HG03469 (cell line): ENCODE data around the gene ADAD1.
"Not testable (repeated sequence)": the region's sequence is repeated elsewhere in the genome, so short reads cannot be mapped to it uniquely, and the experiment has no call there.

Experiments
- ATAC-seq: cut with Tn5 transposase; IDR thresholded peaks from one replicate; pipeline ENCODE4 v1.9.1; 2021; ENCODE audit warnings: mild to moderate bottlenecking, moderate library complexity, moderate number of reproducible peaks; ENCODE audit not compliant: unreplicated experiment

ADAD1 gene

DNA sequence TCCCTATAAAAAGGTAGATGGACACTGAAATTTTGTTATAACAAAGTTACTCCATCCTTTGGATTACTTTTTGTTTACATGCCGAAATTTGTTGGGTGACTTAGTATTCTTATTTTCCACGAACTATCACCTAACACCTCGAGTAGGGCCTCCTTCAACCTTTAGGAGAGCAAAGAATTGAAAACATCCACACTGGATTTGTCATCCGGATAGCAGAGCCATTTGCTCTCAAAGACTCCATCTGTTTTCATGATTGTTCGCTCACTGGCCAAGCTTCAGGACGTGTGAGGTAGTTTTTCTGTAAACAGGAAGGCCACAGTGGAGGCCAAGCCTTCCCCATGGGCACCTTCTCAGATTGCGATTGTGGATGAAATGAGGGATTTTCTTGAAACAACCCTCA lies at the start of gene ADAD1:
Gene ADAD1 (plus strand): TSS at position 301 of the 400 bp plus-strand sequence. CDS start 1,059 bp downstream, outside the sequence.
- no peak for ATAC-seq

DNA sequence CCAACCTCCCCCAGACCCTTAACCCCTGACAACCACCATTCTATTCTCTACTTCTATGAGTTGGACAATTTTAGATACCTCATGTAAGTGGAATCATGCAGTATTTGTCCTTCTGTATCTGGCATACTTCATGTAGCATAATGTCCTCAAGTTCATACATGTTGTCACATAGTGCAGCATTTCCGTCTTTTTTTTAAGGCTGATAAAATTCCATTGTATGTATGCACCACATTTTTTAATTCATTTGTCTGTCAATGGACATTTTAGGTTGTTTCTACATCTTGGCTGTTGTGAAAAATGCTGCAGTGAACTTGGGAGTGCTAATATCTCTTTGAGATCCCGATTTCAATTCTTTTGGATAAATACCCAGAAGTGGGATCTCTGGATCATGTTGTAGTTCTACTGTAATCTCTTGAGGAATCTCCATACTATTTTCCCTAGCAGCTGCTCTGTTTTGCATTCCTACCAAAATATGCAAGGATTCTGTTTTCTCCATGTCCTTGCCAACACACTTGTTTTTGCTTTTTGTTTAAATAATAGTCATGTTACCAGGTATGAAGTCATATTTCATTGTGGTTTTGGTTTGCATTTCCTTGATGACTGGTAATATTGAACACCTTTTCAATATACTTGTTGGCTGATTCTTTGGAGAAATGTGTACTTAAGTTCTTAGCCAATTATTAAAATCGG lies 48.8 kb upstream of the ADAD1 start:
- no peak for ATAC-seq

DNA sequence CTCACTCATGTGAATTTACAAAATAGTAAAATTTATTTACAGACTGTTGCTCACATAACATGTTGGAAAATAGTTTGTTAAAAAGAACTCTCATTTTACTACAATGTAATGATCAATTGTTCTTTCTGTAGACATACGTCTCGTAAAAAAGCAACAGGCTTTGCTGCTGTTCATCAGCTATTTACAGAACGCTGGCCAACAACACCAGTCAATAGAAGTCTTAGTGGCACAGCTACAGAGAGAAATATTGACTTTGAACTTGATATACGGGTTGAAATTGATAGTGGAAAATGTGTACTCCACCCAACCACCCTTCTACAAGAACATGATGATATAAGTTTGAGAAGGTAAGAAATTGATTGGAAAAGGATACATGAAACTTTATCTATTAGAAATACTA lies 47.6 kb upstream of the ADAD1 start:
- ATAC-seq: no peak

DNA sequence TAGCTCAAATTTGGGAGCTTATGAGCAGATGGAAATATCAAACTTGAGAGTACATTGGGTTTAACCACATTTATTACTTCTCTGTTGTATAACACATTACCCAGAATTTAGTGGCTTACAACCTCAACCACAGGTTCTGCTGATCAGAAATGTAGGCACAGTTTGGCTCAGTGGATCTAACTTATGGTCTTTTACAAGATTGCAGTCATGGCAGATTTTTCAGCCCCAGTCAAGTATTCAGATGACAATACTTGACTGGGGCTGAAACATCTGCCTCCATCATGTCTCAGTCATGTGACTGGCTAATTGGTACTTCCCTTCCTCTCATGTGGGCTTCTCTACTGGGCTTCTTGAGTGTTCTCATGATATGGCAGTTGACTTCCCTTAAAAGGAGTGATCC lies 44.0 kb upstream of the ADAD1 start:
- ATAC-seq: no peak

DNA sequence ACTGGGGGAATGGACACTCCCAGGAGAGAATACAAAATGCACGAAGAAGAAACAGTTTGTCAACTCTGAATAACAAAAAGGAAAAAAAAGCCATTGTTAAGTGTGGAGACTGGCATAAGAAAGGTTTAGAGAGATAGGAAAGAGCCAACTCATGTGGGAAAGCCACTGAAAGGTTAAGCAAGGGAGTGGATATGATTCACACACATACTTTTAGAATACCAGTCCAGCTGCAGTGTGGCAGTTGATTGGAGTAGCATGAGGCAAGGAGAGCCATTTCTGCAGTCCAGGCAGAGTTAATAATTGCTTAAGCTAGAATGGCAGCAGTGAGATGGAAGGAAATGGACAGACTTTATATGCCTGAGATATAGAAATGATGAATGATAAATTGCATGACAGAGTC lies 36.9 kb upstream of the ADAD1 start:
- no peak for ATAC-seq

DNA sequence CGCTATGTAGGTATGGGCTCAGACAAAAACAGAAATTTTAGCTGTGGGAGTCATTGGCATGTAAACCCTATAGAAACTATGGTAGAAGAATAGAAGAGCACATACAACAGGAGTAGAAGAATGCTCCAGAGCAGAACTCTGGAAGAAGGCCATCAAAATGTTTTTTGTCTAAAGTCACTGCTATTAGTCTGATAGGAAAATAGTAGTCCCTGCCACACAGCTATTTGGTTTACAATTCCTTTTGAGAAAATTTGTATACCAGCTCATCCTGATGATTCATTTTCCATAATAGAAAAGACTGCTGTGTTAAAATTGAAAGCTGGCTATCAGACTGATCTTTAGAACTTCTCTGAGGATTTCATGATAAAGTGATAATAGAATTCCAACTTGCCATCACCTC lies 32.8 kb upstream of the ADAD1 start:
- ATAC-seq: no peak

DNA sequence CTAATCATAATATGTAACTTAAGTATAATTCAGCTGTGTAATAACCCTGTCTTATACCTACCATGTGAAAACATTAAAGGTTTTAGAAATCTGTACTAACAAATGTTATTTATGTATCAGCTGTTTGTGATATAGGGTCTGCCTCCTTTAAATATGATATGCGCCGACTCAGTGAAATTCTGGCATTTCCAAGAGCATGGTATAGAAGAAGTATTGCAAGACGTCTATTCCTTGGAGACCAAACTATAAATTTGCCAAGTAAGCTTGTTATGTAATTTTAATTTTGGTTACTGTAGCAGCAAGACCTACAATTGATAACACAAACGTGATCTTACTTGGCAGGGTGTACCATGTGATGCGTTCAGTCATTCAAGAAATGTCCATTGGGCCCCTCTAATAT lies 32.3 kb upstream of the ADAD1 start:
- no peak for ATAC-seq

DNA sequence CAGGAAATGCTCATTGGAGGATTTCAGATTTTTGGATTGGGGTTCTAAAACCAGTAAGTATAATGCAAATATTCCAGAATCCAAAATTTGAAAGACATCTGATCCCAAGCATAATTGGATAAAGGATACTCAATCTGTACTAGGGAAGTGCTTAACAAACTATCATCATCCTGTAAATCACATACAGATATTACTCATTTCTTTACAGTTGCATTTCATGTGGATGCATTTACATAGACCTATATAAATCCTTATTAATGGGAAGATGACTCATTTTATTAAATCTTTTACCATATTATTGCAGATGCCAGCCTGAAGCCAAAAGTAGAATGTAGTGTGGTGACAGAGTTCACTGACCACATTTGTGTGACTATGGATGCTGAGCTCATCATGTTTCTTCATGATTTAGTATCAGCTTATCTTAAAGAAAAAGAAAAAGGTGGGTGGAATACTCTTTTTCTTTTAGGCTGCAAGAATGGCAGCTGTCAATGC lies 22.4 kb upstream of the ADAD1 start:
- ATAC-seq: no peak

DNA sequence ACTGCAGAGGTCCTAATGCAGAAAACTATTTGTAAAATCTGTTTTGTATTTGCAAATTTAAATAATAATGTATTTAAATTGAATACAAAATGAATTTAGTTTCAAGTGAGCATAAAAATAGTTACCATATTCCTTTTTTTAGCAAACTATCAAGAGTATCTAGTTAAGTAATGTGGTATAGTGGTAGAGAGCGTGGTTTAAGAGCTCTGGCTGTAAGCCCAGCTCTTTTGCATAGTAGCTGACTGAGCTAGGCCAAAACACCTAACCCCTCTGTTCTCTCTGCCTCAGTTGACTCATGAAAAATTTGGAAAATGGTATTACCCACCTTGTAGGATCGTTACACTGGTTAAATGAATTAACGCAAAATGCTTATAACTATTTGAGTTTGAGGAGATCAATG lies 18.1 kb upstream of the ADAD1 start:
- ATAC-seq: peak; percentile 41

DNA sequence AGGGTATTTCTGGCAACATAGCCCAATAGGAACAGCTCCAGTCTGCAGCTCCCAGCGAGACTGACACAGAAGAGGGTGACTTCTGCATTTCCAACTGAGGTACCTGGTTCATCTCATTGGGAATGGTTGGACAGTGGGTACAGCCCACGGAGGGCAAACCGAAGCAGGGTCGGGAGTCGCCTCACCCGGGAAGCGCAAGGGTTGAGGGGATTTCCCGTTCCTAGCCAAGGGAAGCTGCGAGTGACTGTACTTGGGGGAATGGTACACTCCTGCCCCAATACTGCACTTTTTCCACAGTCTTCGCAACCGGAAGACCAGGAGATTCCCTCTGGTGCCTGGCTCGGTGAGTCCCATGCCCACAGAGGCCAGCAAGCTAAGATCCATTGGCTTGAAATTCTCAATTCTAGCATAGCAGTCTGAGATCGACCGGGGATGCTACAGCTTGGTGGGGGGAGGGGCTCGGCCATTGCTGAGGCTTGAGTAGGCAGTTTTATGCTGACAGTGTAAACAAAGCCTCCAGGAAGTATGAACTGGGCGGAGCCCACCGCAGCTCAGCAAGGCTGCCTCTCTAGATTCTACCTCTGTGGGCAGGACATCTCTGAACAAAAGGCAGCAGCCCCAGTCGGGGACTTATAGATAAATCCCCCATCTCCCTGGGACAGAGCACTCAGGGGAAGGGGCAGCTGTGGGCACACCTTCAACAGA lies 14.0 kb upstream of the ADAD1 start:
- ATAC-seq: no peak

DNA sequence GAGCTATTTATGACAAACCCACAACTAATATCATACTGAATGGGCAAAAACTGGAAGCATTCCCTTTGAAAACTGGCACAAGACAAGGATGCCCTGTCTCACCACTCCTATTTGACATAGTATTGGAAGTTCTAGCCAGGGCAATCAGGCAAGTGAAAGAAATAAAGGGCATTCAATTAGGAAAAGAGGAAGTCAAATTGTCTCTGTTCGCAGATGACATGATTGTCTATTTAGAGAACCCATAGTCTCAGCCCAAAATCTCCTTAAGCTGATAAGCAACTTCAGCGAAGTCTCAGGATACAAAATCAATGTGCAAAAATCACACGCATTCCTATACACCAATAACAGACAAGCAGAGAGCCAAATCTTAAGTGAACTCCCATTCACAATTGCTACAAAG lies 10.0 kb upstream of the ADAD1 start:
- ATAC-seq: not testable (repeated sequence)

DNA sequence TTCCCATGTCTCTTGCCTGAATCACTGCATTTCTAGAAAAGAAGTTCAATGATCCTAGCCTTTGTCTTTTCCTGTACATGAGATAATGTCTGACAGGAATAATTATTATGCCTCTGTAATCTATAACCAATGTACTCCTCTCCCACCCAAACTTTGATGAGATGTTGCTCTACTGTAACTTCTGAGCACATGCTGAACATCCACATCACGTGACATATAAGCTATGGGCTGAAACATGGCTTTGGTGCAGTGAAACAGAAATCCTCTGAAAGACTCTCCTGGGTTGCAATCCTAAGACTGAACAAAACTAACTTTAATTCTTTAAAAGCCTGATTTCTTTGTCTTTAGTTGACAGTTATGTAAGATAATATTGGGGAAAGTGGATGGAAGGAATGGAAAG lies 1.5 kb upstream of the ADAD1 start:
- ATAC-seq: no peak

DNA sequence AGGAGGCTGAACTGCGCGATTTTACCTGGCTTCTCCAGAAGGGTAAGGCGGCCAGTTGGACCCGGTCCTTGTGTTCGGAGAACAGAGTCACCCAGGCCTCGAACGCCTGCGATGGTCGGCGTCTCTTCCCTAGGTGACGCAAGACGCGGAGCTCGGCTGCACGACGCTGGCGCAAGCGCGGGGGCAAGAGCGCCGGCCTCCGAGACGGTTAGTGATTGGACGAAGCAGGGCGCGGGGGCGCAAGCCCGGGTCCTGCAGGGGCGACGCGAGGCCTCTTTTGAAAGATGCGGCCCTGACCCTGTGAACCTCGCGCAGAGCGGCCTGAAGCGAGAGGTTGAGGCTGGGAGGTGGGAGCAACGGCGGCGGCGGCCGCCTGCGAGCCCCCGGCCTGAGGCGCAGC lies 428 bp downstream of the ADAD1 start:
- ATAC-seq: no peak

DNA sequence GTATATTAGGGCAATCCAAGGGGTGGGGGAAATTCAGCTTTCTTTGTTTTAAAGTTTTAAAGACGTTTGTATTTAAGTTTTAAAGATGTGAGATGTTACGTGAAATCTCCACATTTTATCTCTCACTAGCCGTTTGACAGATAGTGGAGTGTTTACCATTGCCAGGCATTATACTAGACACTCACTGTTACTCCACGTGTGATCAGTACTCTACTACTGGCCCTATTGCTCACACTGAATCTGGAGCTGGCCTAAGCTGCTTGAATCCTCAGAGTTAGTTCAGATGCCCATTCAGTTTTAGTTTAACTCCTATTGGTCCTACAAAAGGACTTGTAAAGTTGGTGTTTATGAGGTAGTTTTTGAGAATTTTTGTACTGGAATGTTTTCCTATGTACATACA lies 4.5 kb downstream of the ADAD1 start:
- ATAC-seq: no peak

DNA sequence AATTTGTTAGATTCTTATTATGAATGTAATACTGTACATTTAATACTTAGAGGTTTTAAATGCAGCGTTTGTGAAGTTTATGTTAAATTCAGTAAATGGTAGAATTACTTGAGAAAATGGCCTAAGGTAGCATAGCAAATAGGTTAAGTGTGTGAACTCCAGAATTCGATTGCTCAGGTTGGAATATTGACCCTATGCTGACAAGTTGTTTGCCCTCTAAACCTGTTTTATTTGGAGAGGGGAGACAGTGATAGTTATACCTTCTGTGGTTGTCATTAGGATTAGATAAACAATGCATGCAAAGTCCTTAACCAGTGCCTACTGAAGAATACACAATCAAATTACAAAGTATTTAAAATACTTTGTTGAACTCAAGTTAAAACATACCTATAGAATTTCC lies 5.4 kb downstream of the ADAD1 start:
- no peak for ATAC-seq

DNA sequence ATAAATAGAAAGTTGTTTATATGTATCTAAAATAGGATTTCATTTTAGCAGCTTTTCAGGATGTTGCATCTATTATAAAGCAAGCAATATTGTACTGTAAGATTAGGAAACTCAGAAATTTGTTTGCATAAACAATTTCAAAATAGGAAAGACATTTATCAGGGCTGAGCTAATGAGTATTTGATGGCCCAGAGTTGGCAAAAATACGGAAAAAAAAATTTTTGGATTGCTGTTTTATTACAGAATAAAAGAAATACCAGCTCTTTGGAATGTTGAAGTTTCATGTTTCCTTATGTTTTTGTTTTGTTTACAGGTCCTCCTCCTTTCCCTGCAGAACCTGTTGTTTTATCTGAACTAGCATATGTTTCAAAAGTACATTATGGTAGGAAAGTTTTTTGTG lies 14.5 kb downstream of the ADAD1 start:
- ATAC-seq: no peak

DNA sequence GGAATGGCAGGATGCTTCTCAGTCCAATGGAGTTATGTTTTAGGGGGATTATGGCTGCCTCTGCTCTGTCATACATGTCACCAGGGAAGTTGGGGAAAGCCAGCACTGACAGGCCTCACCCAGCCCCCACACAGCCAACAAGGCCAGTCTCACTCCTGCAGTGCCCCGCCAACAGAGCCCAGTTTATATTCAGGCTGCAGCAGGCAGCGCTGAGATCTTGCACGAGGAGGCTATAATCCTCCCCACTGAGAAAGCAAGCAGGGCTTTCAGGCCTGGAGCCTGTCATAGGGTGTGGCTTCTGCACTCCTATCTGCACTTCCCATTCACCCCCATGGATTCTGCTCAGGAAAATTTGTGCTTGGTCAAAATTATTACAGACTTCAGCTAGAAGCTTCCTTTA lies 25.1 kb downstream of the ADAD1 start:
- no peak for ATAC-seq

DNA sequence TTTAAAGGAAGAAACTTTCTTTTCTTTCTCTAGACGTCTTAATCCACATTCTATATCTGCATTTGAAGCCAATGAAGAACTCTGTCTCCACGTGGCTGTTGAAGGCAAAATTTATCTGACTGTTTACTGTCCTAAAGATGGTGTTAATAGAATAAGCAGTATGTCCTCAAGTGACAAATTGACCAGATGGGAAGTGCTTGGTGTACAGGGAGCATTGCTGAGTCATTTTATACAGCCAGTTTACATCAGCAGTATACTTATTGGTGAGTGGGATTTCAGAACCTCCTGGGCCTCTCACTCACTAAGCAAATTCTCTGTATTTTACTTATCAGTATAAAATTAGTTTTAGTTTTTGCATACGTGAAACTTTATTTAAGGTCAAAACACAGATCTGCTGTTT lies 33.7 kb downstream of the ADAD1 start:
- ATAC-seq: no peak

DNA sequence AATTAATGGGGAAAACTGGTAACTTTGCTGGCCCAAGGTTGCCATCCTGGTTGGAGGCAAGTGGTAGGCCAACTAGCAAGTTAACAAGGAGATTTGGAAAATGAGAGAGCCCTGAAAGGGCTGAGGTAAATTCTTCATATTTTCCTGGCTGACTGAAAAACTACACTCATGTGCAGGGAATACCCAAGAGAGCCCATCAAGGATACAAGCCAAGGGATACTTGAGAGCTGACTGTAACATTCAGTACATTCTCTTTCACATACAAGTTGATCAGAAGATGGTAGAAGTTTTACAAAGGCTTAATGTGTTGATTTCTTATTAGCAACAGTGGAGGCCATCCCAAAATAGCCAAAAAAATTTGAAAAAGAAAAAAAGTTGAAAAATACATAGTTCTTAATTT lies 44.4 kb downstream of the ADAD1 start:
- ATAC-seq: no peak

DNA sequence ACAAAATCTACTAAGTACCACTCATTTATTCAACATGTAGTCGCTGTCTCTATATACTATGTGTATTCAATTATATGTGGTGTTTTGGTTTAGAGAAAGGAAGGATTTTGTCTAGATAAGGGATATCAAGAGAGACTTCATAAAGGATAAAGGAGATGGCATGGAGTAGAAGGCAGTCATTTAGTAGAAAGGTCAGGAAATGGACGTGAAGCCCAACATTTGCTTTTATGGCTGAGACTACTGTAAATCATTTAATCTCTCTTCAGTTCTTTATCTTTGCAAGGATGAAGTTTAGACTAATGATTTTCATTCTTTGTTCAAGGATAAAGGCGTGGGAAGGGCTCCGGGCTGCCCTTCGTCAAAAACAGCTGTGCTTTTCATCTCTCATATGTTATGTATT lies 52.5 kb downstream of the ADAD1 start:
- ATAC-seq: no peak

DNA sequence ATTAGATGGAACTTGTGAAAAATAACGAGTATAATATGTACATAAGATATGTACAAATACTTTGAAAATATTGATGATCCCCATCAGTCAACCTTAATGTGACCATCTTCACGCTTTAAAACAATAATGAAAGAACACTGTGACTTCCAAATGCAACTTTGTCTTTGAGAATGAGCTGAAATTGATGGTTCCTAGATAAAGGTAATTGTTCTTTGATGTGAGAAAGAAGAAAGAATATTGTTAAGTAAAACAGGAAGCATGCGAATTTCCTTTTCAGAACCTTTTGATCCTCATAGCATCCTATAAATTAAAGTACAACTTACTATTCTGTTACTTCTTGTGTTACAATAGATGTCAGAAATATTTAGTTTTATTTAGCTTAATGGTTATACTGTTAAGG lies 55.5 kb downstream of the ADAD1 start:
- no peak for ATAC-seq

DNA sequence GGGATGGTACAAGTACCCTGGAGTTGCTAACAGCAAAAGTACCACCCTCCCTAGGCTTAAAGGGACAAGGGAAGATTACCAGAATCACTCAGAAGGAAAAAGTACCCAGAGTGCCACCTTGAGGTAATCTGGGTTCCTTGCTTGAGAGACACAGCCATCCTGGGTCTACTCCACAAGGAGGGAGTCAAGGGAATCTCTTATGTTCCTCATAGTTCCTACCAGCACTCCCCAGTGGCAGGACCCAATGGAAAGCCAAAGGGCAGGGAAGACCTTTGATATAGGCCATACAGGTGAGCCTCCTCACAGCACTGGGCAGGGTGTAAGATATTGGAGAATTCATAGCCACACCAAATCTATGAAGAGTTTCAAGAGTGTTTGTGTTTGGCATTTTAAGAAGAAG lies 72.0 kb downstream of the ADAD1 start:
- no peak for ATAC-seq
